GM18505 (cell line): ENCODE results near the gene CACNB2.

Source experiments
- ATAC-seq: cut with Tn5 transposase; IDR thresholded peaks from one replicate; pipeline ENCODE4 v1.9.1; 2021; ENCODE audit not compliant: unreplicated experiment
- POLR2A ChIP-seq: IDR thresholded peaks from 4 replicates; pipeline ENCODE4 v1.6.1; 2011; ENCODE audit warnings: borderline replicate concordance; ENCODE audit not compliant: insufficient read depth, insufficient read length; ENCODE audit errors: extremely low read depth

The CACNB2 gene

DNA sequence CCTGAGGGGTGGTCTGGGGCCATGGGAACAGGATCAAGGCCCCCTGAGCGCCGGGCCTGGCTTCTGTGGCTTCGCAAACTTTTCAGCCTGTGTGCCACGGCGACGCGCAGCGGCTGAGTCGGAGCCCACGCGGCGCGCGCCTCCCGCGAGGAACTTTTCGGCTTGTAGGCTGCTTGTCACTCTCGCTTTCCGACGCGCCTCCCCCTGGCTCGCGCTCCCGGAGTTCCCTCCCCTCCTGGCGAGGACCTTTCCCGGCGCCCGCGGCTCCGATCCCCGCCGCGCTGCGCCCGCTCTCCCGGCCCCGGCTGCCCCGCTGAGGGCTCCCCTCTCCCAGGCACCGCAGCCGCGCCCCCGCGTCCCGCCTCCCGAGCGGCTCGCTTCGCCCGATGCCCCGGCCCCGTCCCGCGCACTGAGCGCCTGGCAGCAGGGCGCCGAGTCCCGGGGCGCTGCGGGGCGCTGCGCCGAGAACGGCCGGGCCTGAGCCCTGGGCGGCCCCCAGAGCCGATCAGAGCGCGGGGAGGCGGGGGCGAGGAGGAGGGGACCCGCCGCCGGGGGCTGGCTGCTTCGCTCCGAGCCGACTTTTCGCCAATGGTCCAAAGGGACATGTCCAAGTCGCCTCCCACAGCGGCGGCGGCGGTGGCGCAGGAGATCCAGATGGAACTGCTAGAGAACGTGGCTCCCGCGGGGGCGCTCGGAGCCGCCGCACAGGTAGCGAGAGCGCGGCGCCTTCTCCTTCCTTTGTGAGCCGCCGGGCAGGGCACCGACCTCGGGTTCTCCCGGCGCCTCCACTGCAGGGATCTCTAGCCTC lies at the start of gene CACNB2:
Gene CACNB2, plus strand, starts transcription at position 276 of the 808 bp plus-strand sequence.
- TF ChIP-seq POLR2A, result no peak
- ATAC-seq, result no peak

DNA sequence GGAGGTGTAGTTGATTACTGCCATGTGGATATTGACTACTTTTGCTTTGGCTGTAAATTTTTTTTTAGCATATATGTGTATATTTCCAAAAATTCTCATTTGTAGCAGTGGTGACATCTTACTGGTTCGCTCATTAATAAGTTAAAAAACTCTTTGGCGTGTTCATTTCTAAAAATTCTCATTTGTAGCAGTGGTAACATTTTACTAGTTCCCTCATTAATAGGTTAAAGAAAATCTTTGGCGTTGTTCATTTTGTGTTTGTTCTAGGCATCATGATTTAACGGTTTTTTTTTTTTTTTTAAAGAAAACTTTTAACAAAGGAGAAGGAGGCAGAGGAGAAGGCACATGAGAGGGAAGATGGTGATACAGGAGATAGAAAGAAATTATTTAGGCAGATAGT lies 45.9 kb upstream of the CACNB2 start:
- no peak for ATAC-seq
- no peak for TF ChIP-seq POLR2A

DNA sequence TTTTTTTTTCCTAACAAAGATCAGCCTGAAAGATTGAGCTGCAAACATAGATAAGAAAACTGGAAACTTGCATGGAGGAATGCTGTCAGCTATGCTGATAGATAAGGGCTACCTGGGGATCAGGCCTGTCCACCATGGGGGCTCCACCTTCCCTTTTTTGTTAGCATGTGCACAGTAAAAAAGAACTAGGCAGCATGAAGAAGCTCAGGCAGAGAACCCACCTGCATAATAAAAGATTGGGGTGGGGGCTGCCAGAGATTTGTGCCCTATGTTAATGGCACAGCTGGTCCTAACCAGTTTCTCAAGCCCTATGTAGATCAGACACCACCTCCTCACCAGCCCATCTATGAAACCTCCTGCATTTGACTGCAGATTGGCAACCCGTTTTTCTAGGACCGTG lies 45.4 kb upstream of the CACNB2 start:
- TF ChIP-seq POLR2A, result no peak
- no peak for ATAC-seq

- no peak for ATAC-seq
- no peak for TF ChIP-seq POLR2A
Measured at GRCh38 chr10:18097524-18097923, 42.7 kb upstream of the CACNB2 start.

DNA sequence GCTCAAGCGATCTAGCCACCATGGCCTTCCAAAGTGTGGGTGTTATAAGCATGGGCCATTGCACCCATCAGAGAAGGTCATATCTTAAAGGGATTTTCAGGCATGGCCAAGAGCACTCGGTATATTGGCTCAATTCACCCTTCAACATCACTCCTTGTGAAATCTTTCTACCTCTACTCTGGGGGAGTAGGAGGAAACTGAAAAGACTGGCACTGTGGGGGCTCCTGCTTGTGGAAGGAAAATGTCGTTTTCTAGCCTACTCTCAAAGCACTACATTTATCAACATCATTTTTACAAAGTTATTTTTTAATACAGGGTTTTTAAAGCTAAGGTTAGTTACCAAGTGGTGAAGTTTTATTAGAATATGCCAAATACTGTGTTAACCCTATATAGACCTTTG lies 42.0 kb upstream of the CACNB2 start:
- no peak for TF ChIP-seq POLR2A
- no peak for ATAC-seq

- no peak for ATAC-seq
- no peak for TF ChIP-seq POLR2A
Measured at GRCh38 chr10:18099415-18099814, 40.8 kb upstream of the CACNB2 start.

DNA sequence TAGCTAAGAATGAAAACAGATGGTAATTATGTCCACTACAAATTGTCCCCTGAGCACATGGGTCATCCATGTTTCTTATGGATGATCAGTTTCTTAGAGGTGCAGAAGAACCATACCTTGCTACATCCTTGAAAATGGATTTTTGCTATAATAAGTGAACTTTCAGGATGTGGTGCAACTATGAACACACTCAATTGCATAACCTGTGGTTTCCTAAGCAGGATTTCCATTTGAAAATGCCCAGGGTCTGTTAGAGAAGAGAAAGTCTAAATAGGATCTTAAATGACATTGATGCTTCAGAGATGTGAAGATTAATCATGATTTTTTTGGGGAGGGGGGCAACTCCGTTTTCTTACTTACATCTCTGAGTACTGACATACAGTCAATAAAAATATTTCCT lies 39.6 kb upstream of the CACNB2 start:
- no peak for TF ChIP-seq POLR2A
- ATAC-seq, result no peak

DNA sequence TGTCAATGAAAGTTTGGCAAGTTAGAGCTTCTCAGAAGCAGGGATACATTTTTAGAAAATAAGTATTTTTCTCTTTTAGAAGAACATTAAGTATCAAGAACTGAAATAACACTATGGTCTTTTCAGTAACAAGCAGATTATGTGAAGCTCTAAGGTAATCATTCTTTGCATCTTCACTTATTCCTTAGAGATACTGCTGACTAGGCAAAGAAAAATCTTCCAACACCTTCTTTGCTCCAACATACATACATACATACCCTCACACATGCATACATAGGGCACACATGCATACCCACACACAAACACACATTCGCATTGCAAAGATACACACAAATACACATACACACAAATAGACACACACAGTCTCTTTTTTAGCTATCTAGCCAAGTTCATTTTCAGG lies 37.8 kb upstream of the CACNB2 start:
- ATAC-seq, result no peak
- no peak for TF ChIP-seq POLR2A

DNA sequence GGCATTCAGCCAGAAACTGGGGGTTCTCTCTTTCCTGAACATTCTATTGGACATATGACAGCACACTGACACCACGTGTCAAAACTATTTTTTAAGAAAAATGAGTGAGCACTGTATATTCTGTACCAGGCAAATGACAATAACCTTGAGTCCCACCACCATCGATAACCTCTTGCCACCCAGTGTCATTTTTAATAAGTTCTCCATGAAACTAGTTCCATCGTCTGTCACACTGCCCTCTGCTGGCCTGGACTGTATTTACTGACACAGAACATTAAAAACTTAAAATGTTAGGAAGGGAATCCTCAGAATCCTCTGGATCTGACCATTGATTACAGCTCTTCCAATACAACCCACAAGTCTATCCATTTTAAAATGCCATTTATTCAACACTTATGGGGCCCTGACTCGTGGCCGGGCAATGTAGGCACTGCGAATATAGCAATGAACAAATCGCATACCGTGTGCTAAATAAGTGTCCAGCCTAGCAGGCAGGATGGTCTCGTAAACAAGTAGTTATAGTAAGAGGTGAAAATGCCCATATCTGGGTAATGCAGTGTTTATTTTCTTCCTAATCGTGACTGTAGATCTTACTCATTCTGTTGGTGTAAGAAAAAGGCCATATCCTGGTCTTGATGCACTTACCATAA lies 35.9 kb upstream of the CACNB2 start:
- TF ChIP-seq POLR2A, result no peak

GRCh38 chr10:18109341-18109870 lies 30.8 kb upstream of the CACNB2 start:
- no peak for TF ChIP-seq POLR2A
- ATAC-seq, result no peak

More for the DNA sequence above, 35.9 kb upstream of the CACNB2 start:
- ATAC-seq, result no peak

GRCh38 chr10:18113881-18114280 lies 26.3 kb upstream of the CACNB2 start:
- no peak for TF ChIP-seq POLR2A
- ATAC-seq, result no peak

GRCh38 chr10:18117276-18117675 lies 22.9 kb upstream of the CACNB2 start:
- no peak for TF ChIP-seq POLR2A
- no peak for ATAC-seq

- no peak for TF ChIP-seq POLR2A
Measured at GRCh38 chr10:18122753-18123152, 17.5 kb upstream of the CACNB2 start.

DNA sequence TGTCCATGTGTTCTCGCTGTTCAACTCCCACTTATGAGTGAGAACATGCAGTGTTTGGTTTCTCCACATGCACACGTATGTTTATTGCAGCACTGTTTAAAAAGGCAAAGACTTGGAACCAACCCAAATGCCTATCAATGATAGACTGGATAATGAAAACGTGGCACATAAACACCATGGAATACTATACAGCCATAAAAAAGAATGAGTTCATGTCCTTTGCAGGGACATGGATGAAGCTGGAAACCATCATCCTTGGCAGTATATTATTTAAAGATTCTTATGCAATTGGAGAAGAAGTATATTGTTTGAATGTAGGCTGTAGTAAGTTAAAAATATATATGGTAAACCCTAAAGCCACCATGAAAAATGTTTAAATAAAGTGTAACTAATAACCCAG lies 7.2 kb upstream of the CACNB2 start:
- TF ChIP-seq POLR2A, result no peak
- ATAC-seq, result no peak

More at GRCh38 chr10:18122753-18123152, 17.5 kb upstream of the CACNB2 start:
- ATAC-seq, result no peak
